Ovary (tissue), 3 donors: ENCODE data around the gene GALNT3.

ENCODE experiments used
- CTCF ChIP-seq, 3 donors: fragments of 450-650 bp in 2 of 3; fragments of 200-600 bp in 1 of 3; IDR thresholded peaks; one replicate each; pipeline versions ENCODE4 v1.5.1 to v1.8.0; 2016 to 2022; ENCODE audit warnings: antibody characterized with exemption in 3 of 3, mild to moderate bottlenecking in 1 of 3
- EP300 ChIP-seq: sonication (generic); formaldehyde crosslinking; IDR thresholded peaks from one replicate; pipeline ENCODE4 v1.6.1; 2017; ENCODE audit warnings: antibody characterized with exemption
- donor health status: DM: no; HTN: no; CAD: no.

- TF ChIP-seq CTCF (IDR thresholded peaks at IDR 0.05) (no peak), EP300 (no peak)
These were observed 16.4 kb downstream of the GALNT3 start for GRCh38 chr2:165777522-165778186.
